IPS-NIHi7 (cell line): ENCODE results near the gene HIVEP3.
A peak's percentile ranks its signal among the peaks of the same experiment; 100 is the strongest.

ENCODE experiments used
- DNase-seq: peaks from one replicate; pipeline ENCODE4 v3.0.0; 2012; ENCODE audit warnings: mixed read lengths; ENCODE audit errors: extremely low spot score

Gene HIVEP3

GRCh38 chr1:41615981-41616380, 302.7 kb downstream of the HIVEP3 start:
- no peak for DNase-seq

DNA sequence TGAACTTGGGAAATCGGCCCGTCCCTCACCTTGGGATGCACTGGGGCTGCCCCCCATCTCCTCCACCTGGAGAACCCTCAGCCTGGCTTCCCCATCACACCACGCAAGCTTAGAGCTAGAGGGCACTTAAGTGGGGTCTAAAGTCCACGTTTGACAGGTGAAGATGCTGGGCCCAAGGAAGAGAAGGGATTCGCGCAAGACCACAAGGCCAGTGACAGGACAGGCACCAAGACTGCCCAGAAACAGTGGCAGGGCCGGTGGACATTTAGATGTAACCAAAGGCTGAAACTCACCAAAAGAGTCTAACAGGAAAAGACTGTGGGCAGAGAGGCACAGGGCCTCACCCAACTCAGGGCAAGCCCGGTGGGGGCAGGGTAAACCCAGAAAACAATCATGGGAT, 303.4 kb downstream of the HIVEP3 start:
- peak; percentile 1 for DNase-seq

DNA sequence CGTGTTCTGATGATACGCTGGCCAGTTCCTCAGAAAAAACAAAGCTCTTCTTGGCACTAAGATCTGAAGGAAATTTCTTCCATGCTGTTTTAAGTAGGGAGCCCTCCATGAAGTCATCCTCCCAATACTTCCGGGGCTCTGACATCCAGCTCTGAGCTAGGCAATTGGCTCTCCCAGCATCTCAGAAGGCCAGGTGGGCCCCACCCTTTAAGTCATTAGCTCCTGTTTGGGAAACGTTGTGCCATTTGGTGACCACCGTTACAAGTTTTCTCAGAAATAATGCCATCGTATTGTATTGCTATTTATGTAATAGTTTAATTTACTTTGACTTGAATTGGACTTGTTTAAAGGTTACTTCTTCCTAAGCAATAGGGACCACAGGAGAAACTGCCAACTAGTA, 303.9 kb downstream of the HIVEP3 start:
- no peak for DNase-seq

GRCh38 chr1:41613689-41614574, 304.8 kb downstream of the HIVEP3 start:
- DNase-seq, result no peak

- no peak for DNase-seq
These were observed 305.8 kb downstream of the HIVEP3 start for GRCh38 chr1:41612953-41613352.

GRCh38 chr1:41611932-41612450, 306.7 kb downstream of the HIVEP3 start:
- no peak for DNase-seq

GRCh38 chr1:41611068-41611931, 307.4 kb downstream of the HIVEP3 start:
- DNase-seq, result no peak

- no peak for DNase-seq
These were observed 308.4 kb downstream of the HIVEP3 start for GRCh38 chr1:41610361-41610760.

DNA sequence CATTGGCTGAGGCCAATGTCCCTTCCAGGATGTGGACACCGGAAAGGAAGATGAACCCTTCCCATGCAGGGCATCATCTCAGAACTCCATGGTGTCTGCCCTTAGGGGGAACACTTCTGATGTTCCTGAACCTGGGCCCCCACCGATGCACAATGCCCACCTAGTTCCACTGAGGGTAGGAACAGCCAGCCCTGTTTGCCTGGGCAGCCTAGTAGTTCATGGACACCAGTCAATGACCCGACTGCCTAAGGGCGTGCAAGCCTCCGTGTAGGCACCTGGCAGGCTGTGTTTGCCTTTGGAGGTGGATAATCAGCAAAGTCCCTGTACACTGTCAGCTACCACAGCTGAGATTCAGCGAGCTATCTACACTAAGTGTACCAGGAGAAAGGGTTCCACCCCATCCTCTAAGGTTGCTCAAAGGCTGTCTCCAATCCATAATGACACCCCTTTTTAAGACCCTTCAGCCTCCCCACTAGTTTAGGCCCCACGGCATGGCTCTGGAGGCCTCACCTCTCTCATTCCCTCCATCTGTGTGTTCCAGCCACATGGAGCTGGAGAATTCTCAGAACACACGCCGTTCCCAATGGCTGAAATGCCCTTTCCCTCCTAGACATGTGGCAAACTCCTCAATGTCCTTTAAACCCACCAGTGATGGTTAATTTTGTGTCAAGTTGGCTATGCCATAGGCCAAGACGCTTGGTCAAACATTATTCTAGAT, 309.4 kb downstream of the HIVEP3 start:
- DNase-seq, result no peak

DNA sequence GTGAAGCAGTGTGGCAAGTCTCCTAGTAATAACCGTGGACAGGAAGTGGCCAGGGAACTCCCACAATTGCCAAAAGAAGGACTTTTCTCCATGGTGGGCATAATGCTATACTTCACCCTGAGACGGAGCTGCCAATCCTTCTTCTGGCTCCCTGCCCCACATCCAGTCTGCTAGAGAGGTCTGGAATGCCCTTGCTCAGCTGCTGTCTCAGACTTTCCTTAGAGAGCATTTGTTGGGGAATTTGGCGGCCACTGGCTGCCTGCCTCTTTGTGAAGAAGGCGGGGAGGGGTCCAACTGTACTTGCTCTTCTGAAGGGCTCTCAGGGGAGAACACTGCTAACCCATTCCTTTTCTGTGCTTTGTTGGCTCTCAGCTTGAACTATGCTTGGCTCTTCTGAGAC, 310.5 kb downstream of the HIVEP3 start:
- no peak for DNase-seq

GRCh38 chr1:41607808-41608207, 310.9 kb downstream of the HIVEP3 start:
- DNase-seq, result no peak

GRCh38 chr1:41599912-41600311, 318.8 kb downstream of the HIVEP3 start:
- no peak for DNase-seq

DNA sequence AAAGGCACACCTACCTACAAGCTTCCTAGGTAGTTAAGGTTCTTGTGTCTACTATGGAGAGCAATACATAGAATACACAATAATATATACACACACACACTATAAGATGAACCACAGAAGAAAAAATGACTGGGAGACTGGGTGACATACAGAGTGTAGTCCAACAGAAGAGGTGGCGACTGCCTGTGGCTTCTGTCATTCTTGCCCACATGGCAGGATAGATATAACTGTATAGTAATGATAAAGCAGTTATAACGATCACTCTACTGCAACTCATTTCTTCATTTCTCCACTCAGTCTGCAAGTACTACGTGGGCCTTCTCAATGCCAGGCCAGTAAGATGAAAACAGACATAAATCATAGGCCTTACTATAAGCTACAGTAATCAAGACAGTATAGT, 320.4 kb downstream of the HIVEP3 start:
- no peak for DNase-seq

GRCh38 chr1:41592451-41593125, 326.1 kb downstream of the HIVEP3 start:
- no peak for DNase-seq

DNA sequence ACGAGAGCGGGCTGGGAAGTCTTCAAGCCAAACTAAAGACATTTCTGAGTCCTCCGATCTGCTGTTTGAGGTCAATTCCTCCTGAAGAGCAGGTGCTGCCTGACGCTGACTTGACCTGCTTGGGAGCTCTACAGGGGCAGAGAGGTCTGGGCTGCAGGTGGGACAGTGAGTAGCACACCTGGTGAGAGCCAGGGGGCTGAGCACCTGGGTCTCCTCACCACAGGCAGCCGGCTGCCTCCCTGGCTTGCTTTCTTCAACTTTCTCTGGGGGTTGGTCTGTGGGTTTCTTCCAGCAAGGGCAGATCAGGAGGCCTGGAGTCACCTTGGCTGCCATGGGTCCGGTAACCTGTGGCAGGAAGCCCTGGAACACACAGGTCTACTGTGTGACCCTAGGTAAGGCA, 326.8 kb downstream of the HIVEP3 start:
- DNase-seq, result no peak

- DNase-seq, result no peak
These were observed 328.4 kb downstream of the HIVEP3 start for GRCh38 chr1:41590331-41590730.

- no peak for DNase-seq
These were observed 329.3 kb downstream of the HIVEP3 start for GRCh38 chr1:41589395-41589794.

- no peak for DNase-seq
These were observed 330.3 kb downstream of the HIVEP3 start for GRCh38 chr1:41588334-41588875.

DNA sequence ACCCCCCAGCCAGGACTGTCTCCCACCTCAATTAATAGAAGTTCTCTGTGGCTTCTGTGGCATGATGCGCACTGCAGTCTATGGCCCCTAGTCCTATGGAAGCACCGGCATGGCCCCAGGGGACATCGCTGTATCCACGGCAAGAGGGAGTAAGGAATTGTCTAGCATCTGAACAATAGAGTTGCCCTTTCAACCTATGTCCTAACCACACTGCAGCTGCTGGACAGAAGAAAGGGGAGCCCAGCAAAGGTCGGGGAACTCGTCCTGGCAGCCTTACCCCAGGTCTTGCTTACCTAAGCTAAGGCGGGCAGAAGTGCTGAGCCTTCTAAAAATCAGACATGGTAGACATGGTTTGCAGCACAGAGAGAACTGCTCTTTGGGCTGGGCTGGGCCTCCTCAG, 330.9 kb downstream of the HIVEP3 start:
- DNase-seq, result no peak

DNA sequence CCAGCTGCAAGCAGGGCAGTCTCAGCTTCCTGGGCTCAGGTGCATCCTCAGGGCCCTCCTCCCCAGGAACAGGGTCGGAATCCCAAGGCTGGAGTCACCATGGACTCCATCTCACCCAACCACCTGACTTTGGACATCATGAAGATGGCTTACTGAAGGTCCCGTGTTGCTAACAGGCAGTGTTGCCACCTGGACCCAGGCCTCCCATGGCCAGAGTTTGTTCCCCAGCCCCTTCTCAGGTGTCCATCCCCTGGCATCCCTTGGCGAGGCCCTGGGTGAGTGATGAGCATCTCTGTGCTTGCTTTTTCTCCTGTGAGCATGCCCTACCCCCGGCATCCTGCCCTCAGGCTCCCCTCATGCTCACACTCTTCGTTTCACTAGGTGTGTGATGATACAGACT, 332.5 kb downstream of the HIVEP3 start:
- DNase-seq, result no peak
